ENCODE measurements around the gene NAV2. TPM values are rescaled to one million over a fixed set of nuclear protein-coding genes. Genes with fewer than 3 reads are reported as not detected.

The NAV2 gene
- total RNA-seq, 1 experiment from 2014 or later, result 2.1 TPM

- no peak overlapping the region for H3K27ac ChIP-seq (ENCODE audit: low read depth, low read length)
- intact Hi-C loops (cut with micrococcal nuclease), result no loop called here
- no peaks in the 10 kb centered on the region for H3K9me3 ChIP-seq (ENCODE audit: control insufficient read depth in 1 of 2, insufficient read depth in 1 of 2, low read depth in 1 of 2, low read length in 2 of 2)
- DNase-seq (ENCODE audit: low read depth, low spot score) (no peak), ATAC-seq (no peak)
- RAD21 ChIA-PET (ENCODE audit: low non-redundant PET in 1 of 2, low total read pairs in 2 of 2, uncharacterized antibody in 2 of 2, unreplicated experiment in 2 of 2), result no interaction called here
- TF ChIP-seq JUND (IDR thresholded peaks at IDR 0.05), result no peak
- no peak for TF ChIP-seq ELF1 (IDR thresholded peaks at IDR 0.05; ENCODE audit: borderline replicate concordance, low read depth)
- no peak for TF ChIP-seq REST (IDR thresholded peaks at IDR 0.05; ENCODE audit: low read depth)
- no peak for TF ChIP-seq EZH2phosphoT487 (IDR thresholded peaks at IDR 0.05; ENCODE audit: borderline replicate concordance)
- TF ChIP-seq RAD21 (IDR thresholded peaks at IDR 0.05; ENCODE audit: low read depth), result no peak
- POLR2A ChIA-PET, result no interaction called here
- H3K4me1 ChIP-seq (ENCODE audit: control insufficient read depth in 1 of 2, insufficient read depth in 2 of 2, low read length in 2 of 2), result no peaks in the 10 kb centered on the region
- H4K20me1 ChIP-seq (ENCODE audit: insufficient read depth), result no peaks in the 10 kb centered on the region
- H3K79me2 ChIP-seq (ENCODE audit: insufficient read depth, low read length), result no peaks in the 10 kb centered on the region
- peaks cover 19% of the 10 kb centered on the region for H3K27me3 ChIP-seq (ENCODE audit: insufficient read depth, low read length)
- H3K4me2 ChIP-seq (ENCODE audit: low read length), result no peak overlapping the region
- no peak overlapping the region for H3K4me3 ChIP-seq (replicated peaks in 1 of 2; ENCODE audit: low read depth in 1 of 2, low read length in 2 of 2)
- no peak overlapping the region for H2AFZ ChIP-seq (ENCODE audit: low read depth, low read length, poor library complexity, severe bottlenecking)
- CTCF ChIA-PET, result interaction anchor here (2.7 kb wide), 1 partner anchor 76 kb away, joined by 7 read pairs; no protein-coding TSS in a partner anchor
- H3K9ac ChIP-seq (ENCODE audit: low read length), result no peak overlapping the region
- BruUV-seq (replicated peaks), result no TSS peak
- H3K36me3 ChIP-seq (ENCODE audit: control insufficient read depth in 1 of 2, insufficient read depth in 2 of 2, low read length in 2 of 2), result no peaks in the 10 kb centered on the region
- no peaks in the 10 kb centered on the region for H3K9me2 ChIP-seq (ENCODE audit: insufficient read depth)
These were observed 114.9 kb downstream of the NAV2 start for GRCh38 chr11:19827399-19828135.

All from HCT116 (cell line).